GM12878 (cell line): ENCODE results near the gene TAS2R4. TPM values are rescaled to one million over a fixed set of nuclear protein-coding genes. Genes with fewer than 3 reads are reported as not detected.

Experiments used
- ATAC-seq: fragments of 200-7000 bp; cut with Tn5 transposase; 3 replicates; pipeline ENCODE4 v1.9.1; 2020; ENCODE audit warnings: mild to moderate bottlenecking, moderate library complexity
- BruUV-seq: library from RNA; stranded (reverse); fragments of 400-500 nt; replicated peaks from 2 replicates; lab custom pipeline; 2021; lab: Mats Ljungman, UMichigan
- CTCF ChIA-PET: fragments of 300-600 bp; sonication (Branson Sonifier 250); formaldehyde crosslinking; extraction: SDS; loops from one replicate; lab custom pipeline; 2021; ENCODE audit warnings: inconsistent platforms; lab: Yijun Ruan, JAX
- POLR2A ChIA-PET: fragments of 350-600 bp; formaldehyde crosslinking; extraction: SDS; loops from one replicate; lab custom pipeline; 2021; ENCODE audit warnings: inconsistent platforms; lab: Charles Lee
- RAD21 ChIA-PET: fragments of 300-600 bp; sonication (Branson Sonifier 250); formaldehyde crosslinking; loops from one replicate; lab custom pipeline; 2023; ENCODE audit warnings: antibody characterized with exemption; ENCODE audit not compliant: unreplicated experiment; lab: Charles Lee
- SMC1A ChIA-PET: fragments of 300-600 bp; sonication (Branson Sonifier 250); formaldehyde crosslinking; loops from one replicate; lab custom pipeline; 2023; ENCODE audit not compliant: unreplicated experiment, uncharacterized antibody; lab: Charles Lee
- DNase-seq: peaks from one replicate; pipeline ENCODE4 v3.0.0-alpha.2; 2011; ENCODE audit warnings: low read depth, low spot score
- FAIRE-seq: peaks from 3 replicates; lab custom pipeline; 2011; peaks lifted over from hg19 to GRCh38; lab: Jason Lieb, UNC
- H2AFZ ChIP-seq: 2 replicates; pipeline ENCODE4 v1.6.0; 2011; ENCODE audit warnings: low read depth, low read length, control low read depth; ENCODE audit not compliant: control insufficient read depth
- H3K27ac ChIP-seq: 2 replicates; pipeline ENCODE4 v1.5.1; 2011; ENCODE audit warnings: control low read depth; ENCODE audit not compliant: control insufficient read depth, insufficient read depth
- H3K27me3 ChIP-seq, 2 experiments: replicated peaks in 1 of 2; 2 replicates each; pipeline versions ENCODE4 v1.6.0 to v1.6.1; 2011; ENCODE audit warnings: low read length in 1 of 2; ENCODE audit not compliant: control insufficient read depth in 2 of 2, insufficient read depth in 2 of 2
- H3K36me3 ChIP-seq, 2 experiments: 2 replicates each; pipeline ENCODE4 v1.5.1; 2011; ENCODE audit warnings: low read length in 1 of 2; ENCODE audit not compliant: control insufficient read depth in 2 of 2, insufficient read depth in 2 of 2
- H3K4me1 ChIP-seq: 2 replicates; pipeline ENCODE4 v1.6.1; 2011; ENCODE audit warnings: mild to moderate bottlenecking, low read length, moderate library complexity, mixed read lengths; ENCODE audit not compliant: control insufficient read depth, insufficient read depth
- H3K4me2 ChIP-seq: 2 replicates; pipeline ENCODE4 v1.6.0; 2011; ENCODE audit warnings: control low read depth; ENCODE audit not compliant: control insufficient read depth, insufficient read depth
- H3K4me3 ChIP-seq: fragments of 200-600 bp; sonication (generic); 2 replicates; pipeline ENCODE4 v1.5.1; 2016
- H3K79me2 ChIP-seq: 2 replicates; pipeline ENCODE4 v1.6.0; 2011; ENCODE audit warnings: low read length; ENCODE audit not compliant: control insufficient read depth, insufficient read depth
- H3K9ac ChIP-seq: 2 replicates; pipeline ENCODE4 v1.8.0; 2011; ENCODE audit warnings: low read length, control low read depth, mixed read lengths; ENCODE audit not compliant: control insufficient read depth, insufficient read depth
- H3K9me3 ChIP-seq: replicated peaks from 3 replicates; pipeline ENCODE4 v1.5.1; 2011; ENCODE audit warnings: mild to moderate bottlenecking, low read length; ENCODE audit not compliant: control insufficient read depth, insufficient read depth
- H4K20me1 ChIP-seq: 2 replicates; pipeline ENCODE4 v1.6.0; 2011; ENCODE audit not compliant: control insufficient read depth, insufficient read depth
- CREM ChIP-seq: IDR thresholded peaks from 2 replicates; pipeline ENCODE4 v1.6.1; 2014; ENCODE audit warnings: antibody characterized with exemption, low read depth
- GABPA ChIP-seq: IDR thresholded peaks from 2 replicates; pipeline ENCODE4 v1.6.1; 2014; ENCODE audit warnings: antibody characterized with exemption, low read depth, mild to moderate bottlenecking, inconsistent platforms
- HDAC6 ChIP-seq: fragments of 200-600 bp; sonication (generic); IDR thresholded peaks from one replicate; pipeline ENCODE4 v1.8.0; 2017; ENCODE audit warnings: antibody characterized with exemption; ENCODE audit not compliant: unreplicated experiment
- NFYA ChIP-seq: IDR thresholded peaks from 2 replicates; pipeline ENCODE4 v1.6.1; 2011; ENCODE audit warnings: low read depth, mild to moderate bottlenecking, low read length, improper control_type of control experiment, borderline replicate concordance
- RAD51 ChIP-seq: fragments of 450-650 bp; IDR thresholded peaks from 2 replicates; pipeline ENCODE4 v1.6.1; 2016; ENCODE audit warnings: moderate library complexity, mild to moderate bottlenecking, inconsistent platforms
- RELA ChIP-seq: fragments of 450-650 bp; IDR thresholded peaks from 2 replicates; pipeline ENCODE4 v1.8.0; 2014; ENCODE audit warnings: borderline replicate concordance; ENCODE audit not compliant: partially characterized antibody
- RUNX3 ChIP-seq: IDR thresholded peaks from 2 replicates; pipeline ENCODE4 v1.6.1; 2012; ENCODE audit warnings: low read length, inconsistent platforms
- TBL1XR1 ChIP-seq: IDR thresholded peaks from 2 replicates; pipeline ENCODE4 v1.6.1; 2012; ENCODE audit warnings: low read depth, low read length, improper control_type of control experiment
- WGBS: methylation state at CpG from one replicate; pipeline ENCODE4 v1.1.6; 2016; ENCODE audit warnings: low lambda C conversion rate; ENCODE audit not compliant: insufficient replicate concordance, insufficient coverage; ENCODE audit errors: missing lambda C conversion rate; 5-methylcytosine and 5-hydroxymethylcytosine counted together
- in situ Hi-C: fragments of 300-500 bp; cut with MboI; formaldehyde crosslinking; loops from 9 replicates; pipeline ENCODE4 v1.14.3; 2018; ENCODE audit warnings: mixed read lengths
- intact Hi-C: fragments of 100-400 bp; cut with micrococcal nuclease; formaldehyde crosslinking; loops from one replicate; pipeline ENCODE4 v1.14.2; 2022; ENCODE audit not compliant: unreplicated experiment
- polyA plus RNA-seq, 11 experiments: library from polyadenylated mRNA; depleted of rRNA in 4 of 11; unstranded in 6 of 11; stranded (reverse) in 5 of 11; fragments of >200 nt; fragmentation: Nextera tagmentation in 4 of 11; fragmentation: Illumina TruSeq in 1 of 11; extraction: Ambion mirVana in 4 of 11; extraction: Trizol in 1 of 11; gene quantifications; 1 replicate in 1 of 11; 2 replicates in 10 of 11; pipeline versions ENCODE4 v1.2.1 to v1.2.3, GENCODE V29; 2011 to 2016; ENCODE audit warnings: inconsistent platforms in 2 of 11, missing spikeins in 2 of 11, low read depth in 1 of 11
- total RNA-seq, 4 experiments: library from RNA; depleted of rRNA in 3 of 4; stranded (reverse); fragments of >200 nt in 3 of 4; fragmentation: Illumina TruSeq in 1 of 4; extraction: Trizol in 1 of 4; gene quantifications; 2 replicates each; pipeline versions ENCODE4 v1.2.1 to v1.2.3, GENCODE V29; 2013 to 2021
- TF ChIP-seq, protein P1 (sequence below): fragments of 450-650 bp; IDR thresholded peaks from 2 replicates; pipeline ENCODE4 v1.6.1; 2017; ENCODE audit warnings: mild to moderate bottlenecking

The TAS2R4 gene
- total and polyA plus RNA-seq, 10 of the 15 experiments (the other 5 are each of a cell fraction or from before 2014, with no cell fraction given) = 0.04 to 0.90 (median 0.40) TPM; not detected in 1

DNA sequence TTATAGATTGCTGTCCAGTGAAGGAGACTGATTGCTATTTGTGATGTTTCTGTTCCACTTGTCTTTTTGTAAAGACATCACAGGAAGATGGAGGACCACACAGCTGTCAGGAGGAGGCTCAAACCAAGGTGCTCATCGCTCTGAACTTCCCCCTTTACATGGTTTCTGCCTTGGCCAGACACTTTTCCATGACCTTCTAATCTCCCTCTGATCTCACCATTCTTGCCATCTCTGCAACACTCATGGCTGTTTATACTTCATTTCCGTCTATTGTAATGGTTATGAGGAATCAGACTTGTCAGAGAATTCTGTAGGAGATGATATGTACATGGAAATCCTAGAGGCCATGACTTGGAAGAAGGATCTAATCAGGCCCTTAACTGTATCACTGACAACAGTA lies 11.8 kb downstream of the TAS2R4 start (continued):
- TF ChIP-seq, protein P1, sequence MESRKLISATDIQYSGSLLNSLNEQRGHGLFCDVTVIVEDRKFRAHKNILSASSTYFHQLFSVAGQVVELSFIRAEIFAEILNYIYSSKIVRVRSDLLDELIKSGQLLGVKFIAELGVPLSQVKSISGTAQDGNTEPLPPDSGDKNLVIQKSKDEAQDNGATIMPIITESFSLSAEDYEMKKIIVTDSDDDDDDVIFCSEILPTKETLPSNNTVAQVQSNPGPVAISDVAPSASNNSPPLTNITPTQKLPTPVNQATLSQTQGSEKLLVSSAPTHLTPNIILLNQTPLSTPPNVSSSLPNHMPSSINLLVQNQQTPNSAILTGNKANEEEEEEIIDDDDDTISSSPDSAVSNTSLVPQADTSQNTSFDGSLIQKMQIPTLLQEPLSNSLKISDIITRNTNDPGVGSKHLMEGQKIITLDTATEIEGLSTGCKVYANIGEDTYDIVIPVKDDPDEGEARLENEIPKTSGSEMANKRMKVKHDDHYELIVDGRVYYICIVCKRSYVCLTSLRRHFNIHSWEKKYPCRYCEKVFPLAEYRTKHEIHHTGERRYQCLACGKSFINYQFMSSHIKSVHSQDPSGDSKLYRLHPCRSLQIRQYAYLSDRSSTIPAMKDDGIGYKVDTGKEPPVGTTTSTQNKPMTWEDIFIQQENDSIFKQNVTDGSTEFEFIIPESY = no peak
- TF ChIP-seq RAD51 (no peak), GABPA (no peak), HDAC6 (no peak), CREM (no peak), NFYA (no peak)

DNA sequence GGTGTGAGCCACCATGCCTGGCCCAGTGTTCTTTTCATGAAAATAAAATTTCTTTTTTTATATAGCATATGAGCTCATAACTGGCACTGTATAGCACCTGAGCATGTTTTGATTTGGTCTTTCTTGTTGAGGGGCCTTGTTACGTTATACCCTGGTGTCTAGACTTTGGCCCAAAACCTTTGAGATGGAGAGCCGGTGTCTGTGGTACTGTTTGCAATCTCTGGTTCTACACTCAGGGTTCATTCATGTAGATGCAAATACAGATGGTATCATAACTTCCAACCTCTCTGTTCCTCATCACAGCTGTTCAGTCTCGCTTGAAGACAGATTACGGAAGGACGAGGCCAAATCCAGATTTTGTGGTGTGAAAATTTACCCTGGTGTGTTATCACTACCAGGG lies 13.4 kb downstream of the TAS2R4 start, which contains the start of gene TAS2R5:
Gene TAS2R5 (plus strand): TSS at position 301 of the 400 bp plus-strand sequence. CDS start 145 bp downstream, outside the sequence.
- ChIA-PET SMC1A (no interaction called here), POLR2A (no interaction called here), RAD21 (no interaction called here), CTCF (no interaction called here)
- H3K36me3 ChIP-seq = no peaks in the 10 kb centered on the region; a peak in 1 of 4 replicates
- no TSS peak for BruUV-seq
- no peaks in the 10 kb centered on the region for H3K79me2 ChIP-seq
- H3K9ac ChIP-seq = no peak within 1 kb of the TSS
- H3K4me2 ChIP-seq = no peak within 1 kb of the TSS
- TF ChIP-seq RUNX3 (no peak), TBL1XR1 (no peak), RELA (no peak)
- H3K27ac ChIP-seq = no peak within 1 kb of the TSS
- FAIRE-seq = no peak
- no peak for DNase-seq
- intact Hi-C loops (no loop called here), in situ Hi-C loops (no loop called here)
- H3K4me1 ChIP-seq = no peaks in the 10 kb centered on the region
- H3K27me3 ChIP-seq = no peaks in the 10 kb centered on the region
- ATAC-seq = no peak
- H2AFZ ChIP-seq = no peak within 1 kb of the TSS
- WGBS = 86% methylated on average over 5 of the region's 5 CpGs
- H3K4me3 ChIP-seq = no peak within 1 kb of the TSS
- H3K9me3 ChIP-seq = no peaks in the 10 kb centered on the region
- H4K20me1 ChIP-seq = no peaks in the 10 kb centered on the region
